KMS-11 (cell line): ENCODE results near the gene MEST.

Experiments
- H2AFZ ChIP-seq: fragments of 200-600 bp; sonication (generic); 2 replicates; pipeline ENCODE4 v1.6.1; 2016; ENCODE audit warnings: antibody characterized with exemption, mixed run types, low read depth
- H3K27ac ChIP-seq: fragments of 200-600 bp; sonication (generic); 2 replicates; pipeline ENCODE4 v1.6.1; 2016; ENCODE audit warnings: mild to moderate bottlenecking, mixed run types
- H3K27me3 ChIP-seq: fragments of 200-600 bp; sonication (generic); 2 replicates; pipeline ENCODE4 v1.6.1; 2017; ENCODE audit warnings: mild to moderate bottlenecking, low read depth, mixed run types, moderate library complexity; ENCODE audit not compliant: insufficient read depth
- H3K36me3 ChIP-seq: fragments of 200-600 bp; sonication (generic); 2 replicates; pipeline ENCODE4 v1.6.1; 2017; ENCODE audit warnings: mild to moderate bottlenecking, mixed run types; ENCODE audit not compliant: insufficient read depth
- H3K4me1 ChIP-seq: fragments of 200-600 bp; sonication (generic); 2 replicates; pipeline ENCODE4 v1.6.1; 2016; ENCODE audit warnings: mild to moderate bottlenecking, low read depth, mixed run types; ENCODE audit not compliant: poor library complexity, severe bottlenecking
- H3K4me2 ChIP-seq: fragments of 200-600 bp; sonication (generic); 2 replicates; pipeline ENCODE4 v1.7.0; 2016; ENCODE audit warnings: mild to moderate bottlenecking, mixed run types
- H3K4me3 ChIP-seq: fragments of 200-600 bp; sonication (generic); IDR thresholded peaks from 2 replicates; pipeline ENCODE4 v1.6.1; 2017; ENCODE audit warnings: low read depth, low read length, mixed read lengths; ENCODE audit not compliant: insufficient read depth
- H3K79me2 ChIP-seq: fragments of 200-600 bp; sonication (generic); 2 replicates; pipeline ENCODE4 v1.6.1; 2016; ENCODE audit warnings: low read depth, mixed run types; ENCODE audit not compliant: insufficient read depth
- H3K9ac ChIP-seq: fragments of 200-600 bp; sonication (generic); 2 replicates; pipeline ENCODE4 v1.6.1; 2016; ENCODE audit warnings: mild to moderate bottlenecking, mixed run types
- H4K20me1 ChIP-seq: fragments of 200-600 bp; sonication (generic); 2 replicates; pipeline ENCODE4 v1.6.1; 2016; ENCODE audit warnings: mild to moderate bottlenecking, mixed run types; ENCODE audit not compliant: insufficient read depth
- TF ChIP-seq, protein P1 (sequence below): fragments of 200-600 bp; sonication (generic); conservative IDR thresholded peaks from 2 replicates; pipeline ENCODE4 v1.6.1; 2017; ENCODE audit warnings: low read depth, mild to moderate bottlenecking, antibody characterized with exemption, low read length, moderate library complexity, mixed read lengths

Gene MEST, protein sequence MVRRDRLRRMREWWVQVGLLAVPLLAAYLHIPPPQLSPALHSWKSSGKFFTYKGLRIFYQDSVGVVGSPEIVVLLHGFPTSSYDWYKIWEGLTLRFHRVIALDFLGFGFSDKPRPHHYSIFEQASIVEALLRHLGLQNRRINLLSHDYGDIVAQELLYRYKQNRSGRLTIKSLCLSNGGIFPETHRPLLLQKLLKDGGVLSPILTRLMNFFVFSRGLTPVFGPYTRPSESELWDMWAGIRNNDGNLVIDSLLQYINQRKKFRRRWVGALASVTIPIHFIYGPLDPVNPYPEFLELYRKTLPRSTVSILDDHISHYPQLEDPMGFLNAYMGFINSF

DNA sequence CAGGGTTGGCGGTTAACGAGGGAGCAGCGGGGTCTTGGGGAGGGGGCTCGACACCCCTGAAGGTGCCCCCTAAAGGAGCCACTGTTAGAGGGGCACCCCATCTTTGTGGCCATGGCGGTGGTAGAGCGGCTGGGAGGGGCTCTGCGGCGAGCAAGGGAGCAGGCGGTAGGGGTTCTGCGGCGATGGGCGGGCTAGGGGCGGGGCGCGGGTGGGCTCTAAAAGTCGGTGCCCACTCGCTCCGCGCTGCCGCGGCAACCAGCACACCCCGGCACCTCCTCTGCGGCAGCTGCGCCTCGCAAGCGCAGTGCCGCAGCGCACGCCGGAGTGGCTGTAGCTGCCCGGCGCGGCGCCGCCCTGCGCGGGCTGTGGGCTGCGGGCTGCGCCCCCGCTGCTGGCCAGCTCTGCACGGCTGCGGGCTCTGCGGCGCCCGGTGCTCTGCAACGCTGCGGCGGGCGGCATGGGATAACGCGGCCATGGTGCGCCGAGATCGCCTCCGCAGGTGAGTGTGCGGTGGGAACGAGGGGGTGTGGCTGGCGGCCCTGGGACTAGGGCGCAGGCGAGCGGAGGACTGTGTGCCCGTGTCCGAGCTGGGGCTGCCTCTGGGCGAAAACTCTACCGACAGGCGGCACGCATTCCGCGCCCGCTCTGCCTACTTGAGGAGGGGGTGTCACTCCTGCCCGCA lies at the start of gene MEST:
Gene MEST, plus strand, starts transcription at position 245 of the 682 bp plus-strand sequence. Its CDS starts 229 bp downstream, at position 474.
- Histone ChIP-seq H3K4me1 (peaks cover 4% of the 10 kb centered on the region), H3K36me3 (no peaks in the 10 kb centered on the region), H2AFZ (no peak within 1 kb of the TSS), H3K4me2 (no peak within 1 kb of the TSS), H3K27ac (no peak within 1 kb of the TSS), H4K20me1 (no peaks in the 10 kb centered on the region), H3K27me3 (no peaks in the 10 kb centered on the region), H3K79me2 (0 out of 2 replicates have a peak, but pooled peaks cover 6% of the 10 kb centered on the region), H3K9ac (no peak within 1 kb of the TSS), H3K4me3 (no peak within 1 kb of the TSS)
- TF ChIP-seq, protein P1, sequence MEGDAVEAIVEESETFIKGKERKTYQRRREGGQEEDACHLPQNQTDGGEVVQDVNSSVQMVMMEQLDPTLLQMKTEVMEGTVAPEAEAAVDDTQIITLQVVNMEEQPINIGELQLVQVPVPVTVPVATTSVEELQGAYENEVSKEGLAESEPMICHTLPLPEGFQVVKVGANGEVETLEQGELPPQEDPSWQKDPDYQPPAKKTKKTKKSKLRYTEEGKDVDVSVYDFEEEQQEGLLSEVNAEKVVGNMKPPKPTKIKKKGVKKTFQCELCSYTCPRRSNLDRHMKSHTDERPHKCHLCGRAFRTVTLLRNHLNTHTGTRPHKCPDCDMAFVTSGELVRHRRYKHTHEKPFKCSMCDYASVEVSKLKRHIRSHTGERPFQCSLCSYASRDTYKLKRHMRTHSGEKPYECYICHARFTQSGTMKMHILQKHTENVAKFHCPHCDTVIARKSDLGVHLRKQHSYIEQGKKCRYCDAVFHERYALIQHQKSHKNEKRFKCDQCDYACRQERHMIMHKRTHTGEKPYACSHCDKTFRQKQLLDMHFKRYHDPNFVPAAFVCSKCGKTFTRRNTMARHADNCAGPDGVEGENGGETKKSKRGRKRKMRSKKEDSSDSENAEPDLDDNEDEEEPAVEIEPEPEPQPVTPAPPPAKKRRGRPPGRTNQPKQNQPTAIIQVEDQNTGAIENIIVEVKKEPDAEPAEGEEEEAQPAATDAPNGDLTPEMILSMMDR = no peak

DNA sequence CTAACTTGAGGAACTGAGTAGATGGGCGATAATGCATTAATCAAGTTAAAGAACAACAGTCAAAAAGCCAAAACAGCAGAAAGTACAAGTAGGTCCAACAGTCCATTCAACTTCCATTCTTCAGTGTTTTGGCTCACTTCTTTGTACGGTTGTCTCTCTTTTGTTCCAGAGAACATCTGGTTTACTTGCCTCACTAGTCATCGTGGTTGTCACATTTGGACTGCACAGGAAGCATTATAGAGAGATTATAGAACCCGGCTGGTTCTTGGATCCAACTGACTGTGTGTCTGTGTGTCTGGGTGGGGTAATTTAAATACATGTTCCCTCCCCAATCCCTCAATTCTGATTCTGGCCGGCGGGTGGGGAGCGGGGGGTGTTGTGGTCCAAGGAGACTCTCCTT lies 49.3 kb upstream of the MEST start:
- Histone ChIP-seq H3K36me3 (no peaks in the 10 kb centered on the region), H3K4me1 (peaks cover 16% of the 10 kb centered on the region), H3K9ac (no peak overlapping the region), H3K79me2 (no peaks in the 10 kb centered on the region), H3K4me3 (no peak overlapping the region), H3K27me3 (no peaks in the 10 kb centered on the region), H3K4me2 (no peak overlapping the region), H2AFZ (peak overlapping the region; percentile 97; the same call in 1 of the 2 replicates), H4K20me1 (no peaks in the 10 kb centered on the region), H3K27ac (no peak overlapping the region)
- TF ChIP-seq, protein P1 = no peak

DNA sequence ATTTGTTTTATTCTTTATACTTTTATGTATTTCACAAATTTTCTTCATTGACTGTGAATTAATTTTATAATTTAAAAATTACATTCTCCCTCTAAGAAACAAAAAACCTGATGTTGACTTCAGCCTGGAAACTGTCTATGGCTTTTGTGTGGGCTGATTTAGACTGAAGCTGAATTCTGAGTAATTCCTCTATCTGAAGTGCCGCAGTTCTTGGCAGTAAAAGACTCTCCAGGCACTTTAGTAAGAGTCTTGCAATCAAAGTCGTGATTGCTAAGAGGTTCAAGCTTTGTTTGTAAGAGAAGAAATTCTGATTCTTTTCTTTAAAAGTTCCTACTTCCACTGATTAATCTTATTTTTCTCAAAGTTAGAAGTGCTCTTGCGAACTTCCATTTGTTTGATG lies 47.7 kb upstream of the MEST start:
- Histone ChIP-seq H3K36me3 (no peaks in the 10 kb centered on the region), H3K4me2 (no peak overlapping the region), H3K9ac (no peak overlapping the region), H3K27ac (no peak overlapping the region), H3K4me3 (no peak overlapping the region), H4K20me1 (no peaks in the 10 kb centered on the region), H3K27me3 (no peaks in the 10 kb centered on the region), H2AFZ (no peak overlapping the region), H3K79me2 (no peaks in the 10 kb centered on the region), H3K4me1 (peaks cover 16% of the 10 kb centered on the region)
- TF ChIP-seq, protein P1 = no peak

DNA sequence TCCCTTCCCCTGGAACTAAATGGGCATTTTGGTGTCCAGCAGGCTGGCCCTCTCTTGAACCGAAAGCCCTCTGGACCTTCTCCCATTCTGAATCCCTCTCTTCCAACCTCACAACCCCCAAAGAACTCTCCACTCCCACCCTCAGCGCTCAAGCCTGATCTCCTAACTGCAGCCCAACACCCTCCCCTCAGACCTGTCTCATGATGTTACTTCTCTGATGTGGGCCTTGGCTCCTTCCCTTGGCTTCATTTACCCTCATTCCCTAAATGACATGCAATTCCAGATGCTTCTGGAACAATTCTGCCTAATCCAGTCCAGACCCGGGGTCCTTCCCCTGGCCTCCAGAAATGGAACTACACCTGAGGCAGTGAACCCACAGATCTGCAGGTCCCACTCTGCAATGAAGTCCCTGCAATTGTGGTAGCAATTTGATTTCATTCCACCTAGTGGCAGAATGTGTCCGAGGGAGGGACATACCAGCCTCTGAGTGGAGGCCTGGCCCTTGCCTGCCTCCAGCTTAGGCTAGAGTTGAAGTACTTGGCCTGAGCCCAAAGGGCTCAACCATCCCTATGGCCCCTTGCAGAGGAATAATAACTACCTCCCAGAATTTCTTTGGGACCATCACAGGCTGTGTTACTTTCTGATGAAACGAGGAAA lies 47.0 kb upstream of the MEST start:
- TF ChIP-seq, protein P1 = no peak
- Histone ChIP-seq H3K4me2 (no peak overlapping the region), H3K9ac (no peak overlapping the region), H3K4me3 (no peak overlapping the region), H3K27ac (no peak overlapping the region), H3K4me1 (peaks cover 16% of the 10 kb centered on the region), H2AFZ (no peak overlapping the region), H3K79me2 (no peaks in the 10 kb centered on the region), H4K20me1 (no peaks in the 10 kb centered on the region), H3K27me3 (no peaks in the 10 kb centered on the region), H3K36me3 (no peaks in the 10 kb centered on the region)
